Measurements from ENCODE around the gene CSNK1G3. TPM values are rescaled to one million over a fixed set of nuclear protein-coding genes. Genes with fewer than 3 reads are reported as not detected.

Gene CSNK1G3
- total and polyA plus RNA-seq, 2 of the 4 experiments (the other 2 are of a cell fraction), result 16.4 to 26.2 TPM

DNA sequence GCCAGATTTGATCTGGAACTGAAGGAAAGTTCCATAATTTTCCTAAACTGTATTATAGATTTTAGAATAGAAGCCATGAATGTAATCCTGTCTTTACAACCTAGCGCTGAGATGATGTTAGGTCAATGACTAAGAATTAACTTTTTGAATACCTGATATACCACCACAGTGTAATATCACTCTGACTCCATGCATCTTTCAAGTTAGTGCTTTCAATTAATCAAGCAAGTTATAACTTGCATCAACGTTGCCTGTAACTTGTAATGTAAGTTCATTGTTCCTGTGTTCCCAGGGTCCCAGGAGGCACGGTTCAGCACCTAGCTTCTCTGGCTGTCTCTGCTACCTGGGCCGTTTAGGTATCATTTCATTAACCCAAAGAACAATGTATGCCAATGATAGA is 139.3 kb downstream of the CSNK1G3 start:
- TF ChIP-seq MAZ (IDR thresholded peaks at IDR 0.05; ENCODE audit: borderline replicate concordance, low read depth, low read length) (no peak), NFE2L2 (IDR thresholded peaks at IDR 0.05; ENCODE audit: low read depth, low read length) (no peak), RCOR1 (IDR thresholded peaks at IDR 0.05; ENCODE audit: insufficient replicate concordance, low read length) (no peak), CEBPB (IDR thresholded peaks at IDR 0.05; ENCODE audit: low read depth, low read length) (no peak), RAD21 (IDR thresholded peaks at IDR 0.05; ENCODE audit: low read length) (no peak), RFX5 (IDR thresholded peaks at IDR 0.05; ENCODE audit: low read depth, low read length) (no peak), CTCF (conservative IDR thresholded peaks at IDR 0.05; ENCODE audit: low read depth, low read length) (no peak), USF2 (IDR thresholded peaks at IDR 0.05; ENCODE audit: low read depth, low read length) (no peak), MAFK (IDR thresholded peaks at IDR 0.05; ENCODE audit: low read depth, low read length) (no peak), MXI1 (IDR thresholded peaks at IDR 0.05; ENCODE audit: borderline replicate concordance, low read depth, low read length) (no peak), BHLHE40 (IDR thresholded peaks at IDR 0.05; ENCODE audit: low read depth, low read length) (no peak), SMC3 (IDR thresholded peaks at IDR 0.05; ENCODE audit: low read depth, low read length) (no peak), CHD1 (IDR thresholded peaks at IDR 0.05; ENCODE audit: low read depth, low read length) (no peak)
- in situ Hi-C loops (cut with MboI; ENCODE audit: low sequenced_read_pairs), result no loop called here
- Histone ChIP-seq H3K4me3 (ENCODE audit: insufficient read depth, low read depth, low read length) (no peak overlapping the region), H3K9me3 (ENCODE audit: control insufficient read depth, insufficient read depth, low read length) (no peaks in the 10 kb centered on the region), H4K20me1 (ENCODE audit: insufficient read depth, low read length) (no peaks in the 10 kb centered on the region), H3K14ac (replicated peaks; ENCODE audit: low read depth, low read length) (no peak overlapping the region), H4K5ac (ENCODE audit: low read depth, low read length) (no peak overlapping the region), H4K91ac (ENCODE audit: insufficient read depth, low read depth, low read length) (no peak overlapping the region), H3K4ac (ENCODE audit: low read depth, low read length) (no peak overlapping the region), H2BK15ac (ENCODE audit: low read depth, low read length) (no peak overlapping the region), H3K27me3 (ENCODE audit: control insufficient read depth, insufficient read depth, low read length) (no peaks in the 10 kb centered on the region; the same call in 1 of the 2 replicates), H3K9ac (ENCODE audit: low read depth, low read length) (no peak overlapping the region), H3K27ac (ENCODE audit: insufficient read depth, low read length) (no peak overlapping the region), H2AK5ac (ENCODE audit: low read depth, low read length) (no peak overlapping the region), H3K4me1 (ENCODE audit: control insufficient read depth, insufficient read depth, low read length) (no peaks in the 10 kb centered on the region), H2BK20ac (ENCODE audit: low read depth, low read length) (no peak overlapping the region), H3K56ac (ENCODE audit: extremely low read depth, insufficient read depth, low read length) (no peak overlapping the region), H3K23ac (ENCODE audit: low read depth, low read length) (no peak overlapping the region), H3K36me3 (ENCODE audit: control insufficient read depth, insufficient read depth, low read length) (no peaks in the 10 kb centered on the region), H3K79me1 (ENCODE audit: low read depth in 1 of 2, low read length in 2 of 2) (no peaks in the 10 kb centered on the region), H3K18ac (ENCODE audit: low read depth, low read length) (no peak overlapping the region), H2BK5ac (ENCODE audit: low read depth, low read length, poor library complexity, severe bottlenecking) (no peak overlapping the region), H3K9me1 (ENCODE audit: insufficient read depth, low read length) (no peaks in the 10 kb centered on the region), H2AK9ac (replicated peaks; ENCODE audit: low read depth, low read length, poor library complexity) (no peak overlapping the region), H4K8ac (ENCODE audit: low read depth in 2 of 2, low read length in 2 of 2) (no peak overlapping the region), H2BK120ac (ENCODE audit: low read depth, low read length) (no peak overlapping the region), H2AFZ (replicated peaks; ENCODE audit: low read length, poor library complexity) (no peak overlapping the region), H3K4me2 (ENCODE audit: low read depth, low read length) (no peak overlapping the region)
- WGBS, 2 experiments (ENCODE audit: extremely low coverage in 2 of 2, insufficient read length in 1 of 2), result 100% methylated on average over 1 of the region's 4 CpGs; no CpG with 5 or more reads in 1 of the 2 experiments
- DNase-seq (no peak), ATAC-seq (ENCODE audit: low read depth) (no peak)
- intact Hi-C loops (cut with micrococcal nuclease), result no loop called here
- POLR2A ChIA-PET (ENCODE audit: unreplicated experiment), result no interaction called here
- CTCF ChIA-PET, result no interaction called here
- no TSS peak for BruUV-seq (replicated peaks)
- dilution Hi-C loops (cut with HindIII; ENCODE audit: low sequenced_read_pairs, unreplicated experiment), result no loop called here

All from IMR-90 (cell line).